ENCODE data around the gene NTM.

DNA sequence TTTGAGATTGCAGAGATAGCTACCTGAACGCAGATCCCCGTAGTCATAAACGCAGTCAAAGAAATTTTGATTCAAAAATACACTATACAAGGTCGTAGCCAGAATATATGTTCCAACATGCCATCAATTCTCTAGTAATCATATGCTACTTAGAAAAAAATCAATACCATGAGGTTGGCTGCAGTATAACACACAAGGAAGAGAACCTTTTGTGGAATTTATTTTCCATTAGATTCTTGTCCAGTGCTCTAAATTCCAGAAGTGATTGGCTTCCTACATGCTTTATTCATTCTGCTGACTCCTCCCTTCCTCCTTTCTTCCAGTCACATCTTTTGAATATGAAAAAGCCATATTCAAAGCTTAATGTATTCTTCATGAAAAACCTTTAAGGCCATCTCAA is 189.9 kb downstream of the NTM start:
- TF ChIP-seq POLR2AphosphoS5 (IDR thresholded peaks at IDR 0.05; ENCODE audit: low read depth, low read length) (no peak), CBX3 (IDR thresholded peaks at IDR 0.05; ENCODE audit: low read depth) (no peak), POLR2A (IDR thresholded peaks at IDR 0.05; ENCODE audit: borderline replicate concordance, extremely low read depth, insufficient read depth, insufficient read length) (no peak)
- TF ChIP-seq, protein P1, sequence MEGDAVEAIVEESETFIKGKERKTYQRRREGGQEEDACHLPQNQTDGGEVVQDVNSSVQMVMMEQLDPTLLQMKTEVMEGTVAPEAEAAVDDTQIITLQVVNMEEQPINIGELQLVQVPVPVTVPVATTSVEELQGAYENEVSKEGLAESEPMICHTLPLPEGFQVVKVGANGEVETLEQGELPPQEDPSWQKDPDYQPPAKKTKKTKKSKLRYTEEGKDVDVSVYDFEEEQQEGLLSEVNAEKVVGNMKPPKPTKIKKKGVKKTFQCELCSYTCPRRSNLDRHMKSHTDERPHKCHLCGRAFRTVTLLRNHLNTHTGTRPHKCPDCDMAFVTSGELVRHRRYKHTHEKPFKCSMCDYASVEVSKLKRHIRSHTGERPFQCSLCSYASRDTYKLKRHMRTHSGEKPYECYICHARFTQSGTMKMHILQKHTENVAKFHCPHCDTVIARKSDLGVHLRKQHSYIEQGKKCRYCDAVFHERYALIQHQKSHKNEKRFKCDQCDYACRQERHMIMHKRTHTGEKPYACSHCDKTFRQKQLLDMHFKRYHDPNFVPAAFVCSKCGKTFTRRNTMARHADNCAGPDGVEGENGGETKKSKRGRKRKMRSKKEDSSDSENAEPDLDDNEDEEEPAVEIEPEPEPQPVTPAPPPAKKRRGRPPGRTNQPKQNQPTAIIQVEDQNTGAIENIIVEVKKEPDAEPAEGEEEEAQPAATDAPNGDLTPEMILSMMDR (IDR thresholded peaks at IDR 0.05 in 2 of 3, conservative IDR thresholded peaks at IDR 0.05 in 1 of 3; ENCODE audit: borderline replicate concordance in 1 of 3, insufficient read depth in 1 of 3, low read depth in 2 of 3, low read length in 2 of 3) = no peak

All from HCT116 (cell line).